Right ventricle myocardium inferior (tissue), 1 donor: ENCODE results near the gene LGALS4. TPM values are rescaled to one million over a fixed set of nuclear protein-coding genes. Genes with fewer than 3 reads are reported as not detected.
"Not testable (repeated sequence)": the region's sequence is repeated elsewhere in the genome, so short reads cannot be mapped to it uniquely, and the experiment has no call there.

Experiments
- ATAC-seq: fragments of 200-7000 bp; cut with Tn5 transposase; one replicate; pipeline ENCODE4 v1.9.1; 2020; ENCODE audit warnings: mild to moderate bottlenecking, moderate library complexity
- DNase-seq: peaks from one replicate; pipeline ENCODE4 v3.0.0; 2021; ENCODE audit errors: missing footprints
- intact Hi-C: fragments of 100-400 bp; cut with DNase I; formaldehyde crosslinking; loops from one replicate; pipeline ENCODE4 v1.11.0; 2022
- total RNA-seq: library from RNA; stranded (reverse); fragmentation: NEBNext Ultra II Directional; extraction: Animal tissue kit (Norgen Biotek cat#: 25700); gene quantifications from one replicate; pipeline ENCODE4 v1.2.1, GENCODE V29; 2021
- donor health status: DM: no; HTN: yes; CAD: no; lungs with severe emphysema.

LGALS4 gene
- total RNA-seq, 1 donor from 2014 or later = 0.76 TPM

DNA sequence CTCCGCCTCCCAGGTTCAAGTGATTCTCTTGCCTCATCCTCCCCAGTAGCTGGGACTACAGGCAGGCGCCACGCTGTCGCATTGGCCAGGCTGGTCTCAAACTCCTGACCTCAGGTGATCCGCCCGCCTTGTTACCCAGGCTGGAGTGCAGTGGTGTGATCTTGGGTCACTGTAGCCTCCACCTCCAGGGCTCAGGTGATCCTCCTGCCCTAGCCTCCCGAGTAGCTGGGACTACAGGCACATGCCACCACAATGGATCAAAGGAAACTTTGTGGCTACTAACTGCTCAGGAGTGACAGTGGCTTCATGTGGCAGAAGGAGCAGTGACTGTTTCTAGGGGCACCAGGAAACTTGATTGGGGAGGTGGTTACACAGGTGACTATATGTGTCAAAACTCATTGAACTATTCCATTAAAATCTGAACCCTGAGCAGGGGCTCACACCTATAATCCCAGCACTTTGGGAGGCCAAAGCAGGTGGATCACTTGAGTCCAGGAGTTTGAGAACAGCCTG lies 27.5 kb downstream of the LGALS4 start:
- DNase-seq (no peak), ATAC-seq (no peak)
- intact Hi-C loops = no loop called here

DNA sequence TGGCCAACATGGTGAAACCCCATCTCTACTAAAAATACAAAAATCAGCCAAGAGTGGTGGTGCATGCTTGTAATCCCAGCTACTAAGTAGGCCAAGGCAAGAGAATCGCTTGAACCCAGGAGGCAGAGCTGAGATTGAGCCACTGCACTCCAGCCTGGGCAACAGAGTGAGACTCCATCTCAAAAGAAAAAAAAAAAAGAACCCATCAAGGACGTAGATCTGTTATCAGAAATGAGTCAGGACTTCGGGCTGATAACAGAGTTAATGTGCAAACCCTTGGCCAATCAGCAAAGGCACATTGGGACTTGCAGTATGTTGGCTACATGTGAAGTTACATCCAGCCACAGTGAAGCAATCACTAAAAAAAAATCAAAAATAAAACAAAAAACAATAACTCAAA lies 28.5 kb downstream of the LGALS4 start:
- intact Hi-C loops = no loop called here
- ATAC-seq = no peak
- DNase-seq = no peak

DNA sequence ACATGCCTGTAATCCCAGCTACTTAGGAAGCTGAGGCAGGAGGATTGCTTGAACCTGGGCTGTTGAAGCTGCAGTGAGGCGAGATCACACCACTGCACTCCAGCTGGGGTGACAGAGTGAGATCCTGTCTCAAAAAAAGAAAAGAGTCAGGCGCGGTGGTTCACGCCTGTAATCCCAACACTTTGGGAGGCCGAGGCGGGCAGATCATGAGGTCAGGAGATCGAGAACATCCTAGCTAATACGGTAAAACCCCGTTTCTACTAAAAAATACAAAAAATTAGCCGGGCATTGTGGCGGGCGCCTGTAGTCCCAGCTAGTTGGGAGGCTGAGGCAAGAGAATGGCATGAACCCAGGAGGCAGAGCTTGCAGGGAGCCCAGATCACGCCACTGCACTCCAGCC lies 30.5 kb downstream of the LGALS4 start:
- DNase-seq, ATAC-seq, intact Hi-C loops: not testable (repeated sequence)

DNA sequence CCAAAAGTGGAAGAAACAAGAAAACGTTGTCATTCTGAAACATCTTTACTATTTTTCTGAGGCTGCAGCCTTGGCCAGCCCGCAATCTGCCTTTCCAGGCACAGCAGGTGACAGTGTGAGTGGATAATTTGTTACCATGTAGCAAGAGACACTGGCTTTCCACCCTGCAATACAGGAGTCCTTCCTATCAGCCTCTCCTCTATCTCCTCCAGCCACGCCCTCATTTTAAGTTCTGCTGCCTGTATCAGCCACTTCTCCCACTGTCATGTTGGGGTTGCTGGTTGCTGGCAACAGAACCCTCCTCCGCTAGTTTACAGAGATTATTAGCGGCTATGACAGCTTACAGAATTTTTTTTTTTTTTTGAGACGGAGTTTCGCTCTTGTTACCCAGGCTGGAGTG lies 31.7 kb downstream of the LGALS4 start:
- intact Hi-C loops = no loop called here
- ATAC-seq = no peak
- no peak for DNase-seq

DNA sequence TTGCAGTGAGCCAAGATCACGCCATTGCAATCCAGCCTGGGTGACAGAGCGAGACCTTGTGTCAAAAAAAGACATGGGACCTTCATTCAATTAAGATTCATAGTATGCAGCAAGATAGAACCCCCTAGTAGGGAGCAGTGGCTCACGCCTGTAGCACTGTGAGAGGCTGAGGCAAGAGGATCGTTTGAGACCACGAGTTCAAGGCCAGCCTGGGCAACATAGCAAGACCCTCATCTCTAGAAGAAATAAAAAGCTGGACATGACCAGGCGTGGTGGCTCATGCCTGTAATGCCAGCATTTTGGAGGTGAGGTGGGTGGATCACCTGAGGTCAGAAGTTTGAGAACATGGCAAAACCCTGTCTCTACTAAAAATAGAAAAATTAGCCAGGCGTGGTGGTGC lies 32.3 kb downstream of the LGALS4 start:
- ATAC-seq (no peak), DNase-seq (no peak)
- intact Hi-C loops = no loop called here

DNA sequence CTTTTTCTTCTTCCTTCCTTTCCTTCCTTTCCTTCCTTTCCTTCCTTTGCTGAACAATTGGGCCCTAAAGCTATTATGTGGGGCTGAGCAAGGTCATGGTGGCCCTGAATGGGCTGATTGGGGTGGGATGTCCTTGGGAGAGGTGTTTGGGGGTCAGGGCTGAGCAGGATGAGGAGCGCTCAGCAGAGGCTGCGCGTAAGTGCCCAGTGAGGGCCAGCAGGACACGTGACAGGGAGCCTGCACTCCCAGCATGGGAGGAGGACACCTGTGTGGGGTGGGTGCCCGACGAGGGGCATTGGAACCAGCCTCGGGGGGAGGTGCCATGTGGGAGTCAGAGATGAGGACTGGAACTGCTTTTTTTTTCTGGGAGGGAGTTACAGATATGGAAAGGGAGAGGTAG lies 34.0 kb downstream of the LGALS4 start:
- DNase-seq = no peak
- ATAC-seq = no peak
- intact Hi-C loops = no loop called here

DNA sequence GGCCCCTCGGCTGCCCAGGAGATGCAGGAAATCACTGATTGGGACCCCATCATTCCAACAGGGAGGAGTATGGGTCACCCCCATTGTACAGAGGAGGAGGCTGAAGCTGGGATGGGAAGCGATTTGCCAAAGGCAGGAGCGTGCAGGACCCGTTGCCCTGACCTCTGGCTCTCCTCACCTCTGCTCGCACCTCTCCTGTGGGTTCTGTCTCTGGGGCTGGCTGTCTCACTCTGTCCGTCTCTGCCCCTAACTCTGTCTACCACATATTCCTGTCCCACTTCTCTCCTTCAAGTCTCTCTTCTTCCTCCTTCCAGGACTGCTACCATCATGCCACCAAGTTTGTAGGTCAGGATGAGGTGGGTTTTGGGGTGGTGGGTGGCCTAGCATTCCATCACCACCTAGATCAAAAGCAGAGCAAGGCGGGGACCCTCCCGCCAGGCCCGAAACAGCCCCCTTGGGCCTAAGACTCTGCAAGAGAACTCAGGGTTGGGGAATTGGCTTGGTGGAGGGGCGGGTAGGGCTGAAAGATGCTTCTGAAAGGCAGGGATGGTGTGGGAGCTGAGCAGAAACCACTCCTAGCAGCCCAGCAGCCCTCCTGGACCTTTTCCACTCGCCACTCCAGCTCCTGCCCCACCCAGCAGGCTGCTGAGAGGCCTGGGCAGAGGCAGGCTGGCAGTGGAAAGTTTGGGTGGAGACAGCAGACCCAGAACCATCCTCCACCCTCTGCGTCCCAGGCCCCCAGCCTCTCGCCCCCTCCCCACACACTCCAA lies 38.4 kb downstream of the LGALS4 start:
- no peak for DNase-seq
- no peak for ATAC-seq
- intact Hi-C loops = no loop called here

DNA sequence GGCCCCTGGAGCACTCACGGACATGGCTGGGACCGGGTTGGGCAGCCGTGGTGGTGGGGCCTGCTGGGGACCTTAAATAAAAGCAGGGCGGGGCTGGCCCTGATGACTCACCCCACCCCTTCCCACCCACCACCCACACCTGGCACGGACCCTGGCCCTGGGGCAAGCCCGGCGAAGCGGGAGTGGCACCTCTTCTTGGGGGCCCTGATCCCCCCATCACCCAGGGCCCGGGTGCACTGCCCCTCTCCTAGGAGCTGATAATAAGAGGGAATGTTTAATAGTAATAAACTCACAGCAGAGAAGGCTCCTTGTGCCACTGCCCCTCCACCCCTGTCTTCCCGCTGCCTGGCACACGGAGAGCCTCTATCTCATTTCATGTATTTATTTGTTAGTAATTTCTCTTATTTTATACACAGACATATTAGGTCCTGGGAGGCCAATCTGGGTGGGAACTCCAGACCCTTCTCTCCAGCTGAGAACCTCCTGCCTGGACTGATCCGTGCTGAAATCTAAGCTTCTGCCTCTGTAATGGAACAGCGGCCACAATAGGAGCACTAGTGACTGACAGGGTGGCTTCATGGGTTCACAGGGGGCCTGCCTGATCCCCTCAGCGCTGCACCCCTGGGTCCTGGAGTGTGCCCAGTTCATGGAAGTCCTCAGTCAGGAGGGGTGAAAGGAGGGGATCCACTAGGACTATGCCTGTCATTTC lies 39.1 kb downstream of the LGALS4 start, which contains the start of gene LGALS7:
Gene LGALS7 (minus strand): TSS at position 49 of the 709 bp plus-strand sequence. CDS start 25 bp downstream, at position 24.
- no peak for ATAC-seq
- intact Hi-C loops = no loop called here
- no peak for DNase-seq

DNA sequence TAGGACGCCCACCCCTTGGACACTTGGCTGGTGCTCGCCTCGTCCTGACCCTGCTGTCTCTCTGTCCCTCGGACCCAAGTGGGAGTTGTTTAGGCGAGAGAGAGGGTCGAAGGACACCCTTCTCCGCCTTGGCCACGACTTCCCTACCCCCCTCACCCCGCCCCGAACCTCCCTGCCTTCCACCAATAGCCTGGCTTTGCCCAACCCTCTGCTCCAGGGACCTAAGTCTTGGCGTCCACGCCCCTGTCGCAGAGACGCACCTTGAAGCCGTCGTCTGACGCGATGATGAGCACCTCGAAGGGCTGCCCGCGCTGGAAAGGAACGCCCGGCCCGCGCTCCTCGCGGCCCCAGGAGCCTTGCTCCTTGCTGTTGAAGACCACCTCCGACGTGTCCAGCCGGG lies 41.2 kb downstream of the LGALS4 start:
- DNase-seq, intact Hi-C loops, ATAC-seq: not testable (repeated sequence)

DNA sequence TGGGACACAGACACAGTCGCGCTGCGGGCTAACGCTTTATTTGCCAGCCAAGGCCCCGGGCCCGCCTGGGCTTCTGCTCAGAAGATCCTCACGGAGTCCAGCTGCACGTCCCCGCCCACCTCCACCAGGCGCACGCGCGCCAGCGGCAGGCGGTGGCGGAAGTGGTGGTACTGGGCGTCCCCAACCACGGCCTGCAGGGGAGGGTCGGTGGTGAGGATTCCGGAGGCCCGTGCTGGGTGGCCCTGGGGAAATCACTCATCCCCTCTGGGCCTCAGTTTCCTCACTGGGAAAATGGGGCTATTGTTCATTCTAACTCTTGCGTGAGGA lies 41.8 kb downstream of the LGALS4 start:
- DNase-seq, intact Hi-C loops: not testable (repeated sequence)
- peak; percentile 93 for ATAC-seq

DNA sequence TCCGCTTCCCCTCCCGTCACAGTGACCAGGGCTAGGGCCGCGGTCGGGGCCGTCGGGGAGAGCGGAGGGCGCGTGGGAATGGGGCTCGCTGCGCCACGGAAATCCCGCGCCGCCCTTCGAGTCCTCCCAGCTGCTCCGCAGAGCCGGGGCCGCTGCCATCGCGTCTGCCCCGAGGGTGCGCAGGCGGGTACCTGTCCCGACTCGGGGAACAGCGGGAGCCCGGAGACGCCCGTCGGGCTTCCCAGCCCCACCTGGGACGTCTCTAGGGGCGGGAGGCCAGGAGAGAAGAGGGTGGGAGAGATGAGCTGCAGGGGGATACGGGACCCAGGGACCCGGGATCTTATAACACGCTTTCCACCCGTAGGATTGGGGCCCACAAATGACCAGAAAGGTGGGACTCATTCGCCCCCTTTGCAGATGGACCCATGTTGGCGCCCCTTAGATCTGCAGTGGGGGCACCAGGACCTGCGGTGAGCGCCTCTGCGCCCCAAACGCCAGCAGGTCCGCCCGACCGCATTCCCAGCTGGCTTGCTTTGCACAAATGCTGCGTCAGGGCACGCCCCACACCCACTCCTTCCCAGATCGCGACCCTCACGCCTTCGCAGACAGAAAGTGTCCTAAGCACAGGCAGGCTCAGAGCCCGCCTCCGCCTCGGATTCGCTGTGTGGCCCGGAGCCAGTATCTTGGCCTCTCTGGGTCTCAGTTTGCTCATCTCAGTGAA lies 42.4 kb downstream of the LGALS4 start:
- intact Hi-C loops, DNase-seq: not testable (repeated sequence)

DNA sequence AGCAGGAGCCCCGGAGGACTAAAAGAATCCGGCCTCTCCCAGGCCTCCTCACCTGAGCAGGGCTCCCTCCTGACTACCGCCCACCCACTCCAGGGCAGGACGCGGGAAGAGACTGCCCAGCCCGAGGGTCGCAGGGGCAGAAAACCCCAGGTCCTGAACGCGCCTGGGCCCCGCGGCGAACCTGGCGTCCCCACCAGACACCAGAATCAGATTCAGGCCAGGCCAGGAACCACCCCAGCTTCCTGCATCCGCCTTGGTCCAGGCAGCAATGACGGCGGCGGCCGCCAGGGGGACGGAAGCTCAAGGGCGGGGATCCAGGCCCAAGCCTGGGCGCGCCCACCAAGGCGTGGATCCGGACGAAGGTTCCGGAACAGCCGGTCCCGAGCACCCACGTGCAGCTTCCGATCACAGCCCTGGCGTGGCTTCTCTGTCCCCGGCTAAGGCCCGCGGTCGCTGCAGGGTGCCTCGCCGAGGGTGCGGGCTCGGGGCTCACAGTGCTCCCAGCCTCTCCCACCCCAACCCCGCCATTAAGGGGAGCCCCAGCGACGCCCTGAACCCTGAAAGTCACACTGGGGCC lies 43.0 kb downstream of the LGALS4 start:
- ATAC-seq (peak; percentile 85), DNase-seq (peak; percentile 96)
- intact Hi-C loops = loop anchor here (2.0 kb wide), 1 partner anchor 37 kb away; no protein-coding TSS in a partner anchor

More for the DNA sequence above, 42.4 kb downstream of the LGALS4 start:
- peak; percentile 8 for ATAC-seq

DNA sequence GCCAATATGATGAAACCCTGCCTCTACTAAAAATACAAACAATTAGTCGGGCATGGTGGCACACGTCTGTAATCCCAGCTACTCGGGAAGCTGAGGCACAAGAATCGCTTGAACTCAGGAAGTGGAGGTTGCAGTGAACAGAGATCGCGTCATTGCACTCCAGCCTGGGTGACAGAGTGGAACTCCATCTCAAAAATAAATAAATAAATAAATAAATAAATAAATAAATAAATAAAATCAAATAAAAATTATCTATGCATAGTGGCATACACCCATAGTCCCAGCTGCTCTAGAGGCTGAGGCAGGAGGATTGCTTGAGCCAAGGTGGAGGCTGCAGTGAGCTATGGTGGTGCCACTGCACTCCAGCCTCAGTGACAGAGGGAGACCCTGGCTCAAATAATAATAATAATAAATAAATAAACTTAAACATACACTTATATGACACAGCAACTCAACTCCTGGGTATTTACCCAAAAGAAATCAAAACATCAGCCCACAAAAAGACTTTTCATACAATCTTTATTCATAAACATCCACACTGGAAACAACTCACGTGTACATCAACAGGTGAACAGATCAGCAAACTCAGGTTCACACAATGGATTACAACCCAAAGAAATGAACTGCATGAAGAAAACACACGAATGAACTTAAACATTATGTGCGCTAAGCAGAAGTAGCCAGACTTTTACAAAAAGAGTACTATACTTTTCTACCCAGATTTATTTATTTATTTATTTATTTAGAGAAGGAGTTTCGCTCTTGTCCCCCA lies 46.3 kb downstream of the LGALS4 start:
- no peak for ATAC-seq
- intact Hi-C loops = no loop called here
- no peak for DNase-seq

DNA sequence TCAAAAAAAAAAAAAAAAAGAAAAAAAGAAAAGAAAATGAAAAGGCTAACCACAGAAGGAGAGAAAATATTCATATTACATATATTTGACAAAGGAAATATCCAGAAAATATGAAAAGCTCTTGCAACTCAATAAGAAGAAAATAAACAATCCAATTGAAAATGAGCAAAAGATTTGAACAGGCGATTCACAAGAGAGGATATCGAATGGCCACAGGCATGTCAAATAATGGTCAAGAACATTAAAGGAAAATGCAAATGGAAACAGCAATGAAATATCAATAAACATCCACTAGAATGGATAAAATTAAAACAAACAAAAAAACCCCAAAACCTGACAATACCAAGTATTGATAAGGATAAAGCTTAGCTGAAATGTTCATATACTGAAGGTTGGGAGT lies 47.5 kb downstream of the LGALS4 start:
- ATAC-seq (no peak), DNase-seq (no peak)
- intact Hi-C loops = no loop called here

DNA sequence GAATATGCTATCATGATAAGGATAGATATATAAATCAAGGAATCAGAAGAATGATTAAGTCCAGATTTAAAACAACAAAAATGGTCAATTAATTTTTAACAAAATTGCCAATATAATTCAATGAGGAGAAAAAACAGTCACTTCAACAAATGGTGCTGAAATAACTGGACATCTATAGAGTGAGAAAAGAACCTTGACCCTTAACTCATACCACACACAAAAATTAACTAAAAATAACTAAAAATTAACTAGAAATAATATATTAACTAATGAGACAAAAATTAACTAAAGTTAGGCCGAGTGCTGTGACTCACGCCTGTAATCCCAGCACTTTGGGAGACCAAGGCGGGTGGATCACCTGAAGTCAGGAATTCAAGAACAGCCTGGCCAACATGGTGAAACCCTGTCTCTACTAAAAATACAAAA lies 48.9 kb downstream of the LGALS4 start:
- intact Hi-C loops = no loop called here
- no peak for DNase-seq
- ATAC-seq = no peak

DNA sequence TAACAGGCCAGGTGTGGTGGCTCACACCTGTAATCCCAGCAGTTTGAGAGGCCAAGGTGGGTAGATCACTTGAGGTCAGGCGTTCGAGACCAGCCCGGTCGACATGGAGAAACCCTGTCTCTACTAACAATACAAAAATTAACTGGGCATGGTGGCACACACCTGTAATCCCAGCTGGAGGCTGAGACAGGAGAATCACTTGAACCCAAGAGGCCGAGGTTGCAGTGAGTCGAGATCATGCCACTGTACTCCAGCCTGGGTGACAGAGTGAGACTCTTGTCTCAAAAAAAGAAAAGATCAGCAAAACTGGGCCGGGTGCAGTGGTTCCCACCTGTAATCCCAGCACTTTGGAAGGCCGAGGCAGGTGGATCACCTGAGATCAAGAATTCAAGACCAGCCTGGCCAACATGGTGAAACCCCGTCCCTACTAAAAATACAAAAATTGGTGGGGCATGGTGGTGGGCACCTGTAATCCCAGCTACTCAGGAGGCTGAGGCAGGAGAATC lies 50.8 kb downstream of the LGALS4 start:
- intact Hi-C loops, ATAC-seq, DNase-seq: not testable (repeated sequence)

DNA sequence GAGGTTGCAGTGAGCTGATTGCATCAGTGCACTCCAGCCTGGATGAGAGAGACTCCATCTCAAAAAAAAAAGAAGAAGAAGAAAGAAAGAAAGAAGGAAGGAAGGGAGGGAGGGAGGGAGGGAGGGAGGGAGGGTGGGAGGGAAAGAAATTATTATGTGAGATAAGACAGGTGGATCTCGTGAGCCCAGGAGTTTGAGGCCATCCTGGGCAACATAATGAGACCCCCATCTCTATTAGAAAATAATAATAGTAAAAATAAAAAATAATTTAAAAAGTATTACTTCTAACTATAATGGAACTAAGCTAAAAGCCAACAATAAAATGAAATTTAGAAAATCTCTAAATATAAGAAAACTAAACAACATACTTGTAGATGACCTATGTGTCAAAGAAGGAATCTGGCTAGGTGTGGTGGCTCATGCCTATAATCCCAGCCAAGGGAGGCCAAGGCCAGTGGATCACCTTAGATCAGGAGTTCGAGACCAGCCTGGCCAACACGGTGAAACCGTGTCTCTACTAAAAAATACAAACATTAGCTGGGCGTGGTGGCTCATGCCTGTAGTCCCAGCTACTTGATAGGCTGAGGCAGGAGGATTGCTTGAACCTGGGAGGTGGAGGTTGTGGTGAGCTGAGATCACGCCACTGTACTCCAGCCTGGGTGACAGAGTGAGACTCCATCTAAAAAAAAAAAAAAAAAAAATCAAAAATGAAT lies 51.8 kb downstream of the LGALS4 start:
- ATAC-seq, intact Hi-C loops, DNase-seq: not testable (repeated sequence)
